NK-92 (cell line): Measurements from ENCODE around the gene PLA2G15.

Source experiments
- DNase-seq: peaks from one replicate; lab custom pipeline; 2025; ENCODE audit not compliant: unreplicated experiment; lab: John Stamatoyannopoulos, UW

PLA2G15 gene

GRCh38 chr16:68296693-68297092 is 51.5 kb downstream of the PLA2G15 start:
- no peak for DNase-seq

GRCh38 chr16:68297908-68298307 is 52.7 kb downstream of the PLA2G15 start:
- DNase-seq = no peak

GRCh38 chr16:68298312-68298711 is 53.1 kb downstream of the PLA2G15 start:
- DNase-seq = no peak

GRCh38 chr16:68298907-68299561 is 53.9 kb downstream of the PLA2G15 start:
- no peak for DNase-seq

- DNase-seq = no peak
These were observed 54.6 kb downstream of the PLA2G15 start for GRCh38 chr16:68299571-68300453.

- no peak for DNase-seq
These were observed 55.7 kb downstream of the PLA2G15 start for GRCh38 chr16:68300734-68301459.

GRCh38 chr16:68306633-68307032 is 61.5 kb downstream of the PLA2G15 start:
- DNase-seq = no peak

- DNase-seq = no peak
These were observed 64.6 kb downstream of the PLA2G15 start for GRCh38 chr16:68309799-68310198.

- DNase-seq = no peak
These were observed 65.2 kb downstream of the PLA2G15 start for GRCh38 chr16:68310437-68310773.
